SH-SY5Y (cell line): ENCODE data around the gene MTMR4.

Source experiments
- GATA2 ChIP-seq: IDR thresholded peaks from 2 replicates; pipeline ENCODE4 v1.6.1; 2011; ENCODE audit warnings: mild to moderate bottlenecking, low read depth, low read length
- GATA3 ChIP-seq: IDR thresholded peaks from 2 replicates; pipeline ENCODE4 v1.6.1; 2011; ENCODE audit warnings: low read depth, mild to moderate bottlenecking, low read length, moderate library complexity

- TF ChIP-seq GATA3 (no peak), GATA2 (no peak)
Observed at GRCh38 chr17:58517928-58518609, 3.6 kb upstream of the MTMR4 start.
